Activated T-cell treated with anti-CD3 and anti-CD28 coated beads for 1 hour (primary cell): ENCODE measurements around the gene DHX9.

ENCODE experiments used
- DNase-seq: peaks from one replicate; pipeline ENCODE4 v3.0.0-alpha.2; 2020; ENCODE audit warnings: low read depth

The DHX9 gene

DNA sequence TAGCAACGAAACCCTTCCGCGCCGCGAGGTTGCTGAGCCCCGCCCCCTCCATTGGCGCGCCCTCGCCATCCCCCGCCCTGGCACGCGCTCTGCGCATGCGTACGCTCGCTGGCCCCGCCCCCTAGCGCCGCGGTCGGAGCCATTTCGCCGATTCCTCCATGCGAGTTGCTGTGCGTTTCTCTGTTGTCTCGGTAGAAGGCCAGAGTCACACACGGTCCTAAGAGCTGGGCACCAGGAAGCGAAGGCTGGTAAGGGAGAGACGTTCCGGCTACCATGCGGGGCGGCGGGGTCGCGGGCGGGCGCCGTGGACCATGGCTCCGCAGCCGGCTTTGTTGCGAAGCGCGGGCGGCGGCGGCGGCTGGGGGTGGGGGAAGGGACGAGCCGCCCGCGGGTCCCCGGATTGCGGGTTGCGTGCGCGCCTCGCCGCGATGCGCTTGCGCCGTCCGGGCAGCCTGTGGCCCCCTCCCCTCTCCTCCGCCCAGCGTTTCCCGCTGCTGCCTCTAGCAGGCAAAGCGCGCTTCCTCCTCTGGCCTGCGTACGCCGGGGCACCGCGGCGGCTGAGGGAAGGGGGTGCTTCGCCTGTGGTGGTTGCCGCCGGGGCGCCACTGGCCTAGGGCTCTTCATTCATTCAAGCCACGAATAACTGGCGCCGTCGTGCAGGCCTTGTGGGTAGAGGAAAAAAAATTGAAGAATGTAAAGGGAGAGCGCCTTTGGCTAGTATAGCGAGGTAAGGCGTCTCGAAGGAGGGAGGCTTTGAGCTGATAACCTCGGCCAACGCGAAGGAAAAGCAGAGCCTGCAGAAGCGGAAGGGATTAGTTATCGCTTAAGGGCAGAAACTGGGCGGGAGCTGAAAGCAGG, at the start of gene DHX9:
TSS of gene DHX9 (plus strand) at position 139 of the 858 bp plus-strand sequence. CDS start 3,220 bp downstream, outside the sequence.
- DNase-seq: peak; percentile 97

DNA sequence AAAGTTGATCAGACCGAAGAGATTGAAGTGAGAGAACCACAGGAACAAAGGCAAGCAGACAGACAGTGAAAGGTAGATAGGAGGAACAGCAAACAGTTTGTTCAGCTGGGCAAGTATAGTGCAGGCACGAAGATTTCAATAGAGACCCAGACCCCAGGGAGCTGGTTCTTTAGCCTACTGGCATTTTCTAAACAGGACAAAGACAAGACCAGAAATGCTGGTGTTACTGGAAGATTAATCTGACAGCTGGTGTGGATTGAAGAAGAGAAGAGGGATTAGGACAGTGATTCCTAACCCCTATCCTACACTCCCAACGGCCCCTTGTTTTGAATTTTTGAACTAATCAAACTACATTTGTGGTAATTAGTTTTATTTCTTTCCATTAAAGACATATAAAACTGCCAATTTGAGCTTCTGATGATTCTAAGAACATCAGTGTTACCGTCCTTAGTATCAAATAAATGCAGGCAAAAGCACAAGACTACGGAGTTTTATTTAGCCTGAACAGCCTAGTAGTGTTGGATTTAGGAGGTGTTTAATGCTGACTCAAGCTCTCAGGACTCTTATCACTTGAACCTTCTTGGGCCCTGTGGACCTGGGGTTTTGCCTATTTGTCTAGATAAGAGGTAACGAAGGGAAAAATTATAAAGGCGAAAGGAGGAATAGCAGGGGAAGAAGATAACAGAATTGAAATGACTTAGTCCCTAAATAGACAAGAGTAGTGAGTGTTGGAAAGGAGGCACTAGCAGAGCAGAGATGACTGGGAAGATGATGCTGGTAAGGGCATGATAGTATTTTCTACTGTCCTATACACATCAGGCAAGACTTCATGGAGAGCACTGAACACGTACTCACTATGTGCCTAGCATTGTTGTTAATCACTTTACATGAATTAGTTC, 47.6 kb upstream of the DHX9 start:
- DNase-seq: no peak

- DNase-seq: no peak
These were observed 45.1 kb upstream of the DHX9 start for GRCh38 chr1:182794091-182794490.

DNA sequence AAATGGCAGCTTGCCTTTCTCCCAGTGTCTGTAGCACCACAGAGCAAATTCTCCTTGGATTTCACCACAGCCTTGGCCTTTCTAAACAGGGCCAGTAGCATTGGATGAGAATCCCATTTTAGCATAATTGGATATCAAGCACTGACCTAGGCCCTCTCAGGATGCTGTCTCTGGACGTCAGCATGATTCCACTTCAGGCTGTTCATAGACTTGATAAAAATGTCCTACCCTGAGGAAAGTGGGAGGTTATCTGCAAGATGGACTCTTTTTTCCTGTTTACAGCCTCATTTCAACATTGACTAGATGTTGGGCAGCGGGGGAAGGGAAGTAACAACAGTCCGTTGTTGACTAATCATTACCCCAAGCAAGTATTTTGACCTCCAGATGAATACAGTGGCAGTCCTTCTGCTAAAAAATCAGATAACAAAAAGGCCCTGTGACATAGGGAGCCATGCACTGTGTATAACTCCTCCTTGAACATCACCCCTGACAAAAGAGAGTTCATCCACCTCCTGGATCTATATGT, 44.4 kb upstream of the DHX9 start:
- DNase-seq: no peak

- no peak for DNase-seq
These were observed 43.5 kb upstream of the DHX9 start for GRCh38 chr1:182795563-182796228.

- no peak for DNase-seq
These were observed 36.9 kb upstream of the DHX9 start for GRCh38 chr1:182802006-182802803.

DNA sequence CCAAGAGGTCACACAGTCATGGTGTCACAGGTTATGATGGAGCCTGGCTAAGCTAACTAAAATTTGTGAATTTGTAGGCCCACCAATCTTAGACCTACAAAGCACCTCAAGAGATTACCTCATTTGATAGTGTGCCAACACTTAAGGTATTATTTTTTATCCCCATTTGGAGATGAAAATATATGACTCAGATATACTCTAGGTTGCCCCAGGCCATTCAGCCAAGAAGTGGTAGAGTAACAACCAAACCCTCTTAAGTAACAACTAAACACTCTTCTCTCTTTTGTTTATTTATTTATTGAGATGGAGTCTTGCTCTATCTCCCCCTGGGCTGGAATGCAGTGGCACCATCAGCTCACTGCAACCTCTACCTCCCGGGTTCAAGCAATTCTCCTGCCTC, 35.3 kb upstream of the DHX9 start:
- DNase-seq: no peak

- no peak for DNase-seq
These were observed 33.0 kb upstream of the DHX9 start for GRCh38 chr1:182806015-182806678.

DNA sequence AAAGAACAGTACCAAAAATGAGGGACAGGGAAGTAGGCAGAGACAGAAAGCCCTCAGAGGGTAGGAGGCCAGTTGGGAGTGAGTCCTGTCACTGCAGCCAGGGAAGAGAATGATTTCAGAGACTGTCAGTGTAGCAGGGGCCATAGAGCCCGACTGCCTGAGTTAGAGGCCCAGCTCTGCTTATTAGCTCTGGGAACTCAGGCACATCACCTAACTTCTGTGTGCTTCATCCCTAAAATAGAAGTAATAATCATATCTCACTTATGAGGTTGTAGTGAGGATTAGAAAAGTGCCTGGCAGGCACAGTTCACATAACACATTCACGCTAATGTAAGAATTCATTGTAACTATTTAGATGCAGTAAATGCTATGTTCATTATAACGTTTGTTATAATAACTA, 31.2 kb upstream of the DHX9 start:
- DNase-seq: no peak

GRCh38 chr1:182809414-182809957, 29.7 kb upstream of the DHX9 start:
- no peak for DNase-seq

DNA sequence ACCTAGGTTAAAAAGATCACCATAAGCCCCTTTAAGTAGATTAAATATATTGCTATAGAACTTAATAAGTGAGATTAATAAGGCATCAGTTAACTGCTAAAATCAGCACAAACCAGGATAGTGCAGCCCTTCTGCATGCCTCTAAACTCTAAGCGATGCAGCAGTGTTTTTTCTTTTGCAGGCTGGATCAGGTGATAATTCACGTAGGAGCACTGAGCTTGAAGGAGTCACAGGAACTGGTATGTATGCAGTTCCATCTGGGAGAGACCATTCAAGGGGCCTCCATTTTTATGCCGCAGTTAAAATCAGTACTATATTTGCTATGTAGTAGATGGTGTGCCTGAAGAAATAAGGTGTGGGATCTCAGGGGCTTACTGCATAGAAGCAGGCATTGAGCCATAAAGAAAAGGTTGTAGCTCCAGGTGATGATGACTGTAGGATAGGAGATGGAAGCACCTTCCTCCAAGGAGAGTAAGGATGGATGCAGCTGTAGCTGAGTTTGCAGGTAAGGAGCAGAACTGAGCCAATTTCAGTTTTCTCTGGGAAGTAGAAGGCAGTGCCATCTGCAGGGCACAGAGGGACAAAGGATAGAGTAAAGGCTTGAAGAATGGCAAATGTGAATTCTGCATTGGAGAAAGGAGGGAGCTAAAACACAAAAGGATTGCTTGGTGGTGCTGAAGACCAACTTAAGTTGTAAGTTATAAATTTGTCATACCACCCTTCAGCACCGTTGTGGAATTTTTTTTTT, 27.0 kb upstream of the DHX9 start:
- no peak for DNase-seq

- no peak for DNase-seq
These were observed 22.3 kb upstream of the DHX9 start for GRCh38 chr1:182816863-182817262.

DNA sequence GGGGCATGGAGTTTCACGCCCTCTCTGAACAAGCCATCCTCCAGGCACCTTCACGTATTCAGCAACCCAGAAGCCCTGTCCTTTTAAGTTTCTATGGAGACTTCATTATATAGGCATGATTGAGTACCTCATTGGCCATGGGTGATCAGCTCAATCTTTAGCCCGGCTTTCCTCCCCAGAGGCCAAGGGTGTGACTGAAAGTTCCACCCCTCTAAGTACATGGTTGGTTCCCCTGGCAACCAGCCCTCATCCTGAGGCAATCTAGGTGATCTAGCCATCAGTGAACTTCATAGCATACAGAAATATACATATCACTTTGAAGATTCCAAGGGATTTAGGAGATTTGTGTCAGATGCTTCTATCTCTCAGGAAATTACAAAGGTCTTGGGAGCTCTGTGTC, 21.3 kb upstream of the DHX9 start:
- no peak for DNase-seq

DNA sequence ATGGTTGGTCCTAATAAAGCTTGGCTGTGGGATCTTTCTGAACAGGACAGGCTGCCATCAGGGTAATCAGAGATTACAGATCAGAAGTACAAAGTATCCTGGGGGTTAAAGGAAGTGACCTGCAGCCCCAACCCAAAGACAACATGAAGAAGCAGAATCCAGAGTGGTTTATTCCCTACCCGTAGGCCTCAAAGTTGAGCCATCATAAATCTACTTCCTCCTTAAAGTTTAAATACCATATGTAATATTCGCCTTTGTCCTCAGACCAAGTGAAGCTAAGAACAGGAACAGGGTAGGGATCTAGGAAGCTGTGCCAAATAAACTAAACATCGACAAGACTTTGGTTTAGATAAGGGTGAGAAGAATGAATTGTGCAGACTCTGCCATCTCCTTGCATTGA, 15.9 kb upstream of the DHX9 start:
- no peak for DNase-seq

DNA sequence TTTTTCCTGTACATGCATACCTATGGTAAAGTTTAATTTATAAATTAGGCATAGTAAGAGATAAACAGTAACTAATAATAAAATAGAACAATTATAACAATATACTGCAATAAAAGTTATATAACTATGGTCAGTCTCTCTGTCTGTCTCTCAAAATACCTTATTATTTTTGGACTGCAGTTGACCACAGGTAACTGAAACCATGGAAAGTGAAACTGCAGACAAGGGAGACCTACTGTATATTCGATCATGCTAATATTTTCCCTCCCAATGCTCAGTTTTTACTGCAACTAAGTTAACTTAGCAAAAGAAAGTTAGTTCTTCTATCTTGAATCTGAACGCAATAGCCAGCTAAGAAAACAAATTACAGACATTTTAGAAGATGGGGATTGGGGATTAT, 12.3 kb upstream of the DHX9 start:
- DNase-seq: no peak

GRCh38 chr1:182829285-182829932, 9.7 kb upstream of the DHX9 start:
- no peak for DNase-seq

DNA sequence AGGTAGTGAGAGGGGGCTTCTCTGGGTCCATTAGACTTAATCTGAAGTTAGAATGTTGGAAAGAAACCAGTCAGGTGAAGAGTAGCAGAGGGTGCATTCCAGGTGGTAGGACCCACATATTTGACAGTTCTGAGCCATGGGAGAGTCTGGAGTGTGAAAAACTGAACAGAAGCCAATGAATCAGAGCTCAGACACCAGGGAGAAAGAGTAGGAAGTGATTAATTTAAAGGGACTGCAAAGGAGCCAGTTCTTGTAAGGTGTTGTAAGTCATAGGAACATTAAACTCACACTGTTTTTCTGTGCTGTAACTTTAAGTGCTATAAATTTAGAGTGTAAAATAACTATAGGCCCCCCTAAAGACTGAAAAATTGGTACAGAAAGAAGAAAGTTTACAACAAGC, 5.9 kb upstream of the DHX9 start:
- no peak for DNase-seq

DNA sequence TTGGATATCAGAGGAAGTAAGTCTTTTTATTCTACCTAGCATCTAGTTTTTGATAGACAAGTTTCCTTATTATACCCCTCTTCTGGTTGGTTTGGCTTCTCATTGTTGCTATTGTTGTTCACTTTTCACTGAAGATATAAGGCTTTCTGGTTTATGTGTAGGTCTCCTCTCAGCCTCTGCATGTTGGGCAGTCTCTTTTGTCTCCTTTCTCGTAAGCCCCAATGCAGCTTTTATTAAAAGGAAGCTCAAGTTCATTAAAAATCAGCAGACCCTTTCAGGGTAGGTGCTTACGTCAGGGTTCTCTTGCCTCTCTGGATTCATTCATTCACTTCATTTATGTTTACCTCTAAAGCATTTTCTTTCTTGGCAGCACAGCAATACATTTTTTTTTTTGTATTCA, 4.8 kb upstream of the DHX9 start:
- no peak for DNase-seq

DNA sequence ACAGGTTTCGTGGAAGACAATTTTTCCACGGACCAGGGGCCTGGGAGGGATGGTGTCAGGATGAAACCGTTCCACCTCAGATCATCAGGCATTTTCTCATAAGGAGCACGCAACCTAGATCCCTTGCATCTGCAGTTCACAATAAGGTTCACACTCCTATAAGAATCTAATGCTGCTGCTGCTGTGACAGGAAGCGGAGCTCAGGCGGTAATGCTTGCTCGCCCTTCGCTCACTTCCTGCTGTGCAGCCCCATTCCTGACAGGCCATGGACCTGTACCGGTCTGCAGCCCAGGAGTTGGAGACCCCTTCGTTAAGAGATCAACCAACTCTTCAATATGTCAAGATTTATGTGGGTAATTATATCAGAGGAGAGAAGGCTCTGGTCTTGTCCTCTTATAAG, 3.3 kb upstream of the DHX9 start:
- DNase-seq: no peak
